Activated T-cell treated with anti-CD3 and anti-CD28 coated beads for 1 hour (primary cell): Measurements from ENCODE around the gene TRMT2A.
"Not testable (repeated sequence)": the region's sequence is repeated elsewhere in the genome, so short reads cannot be mapped to it uniquely, and the experiment has no call there.

Source experiments
- DNase-seq: peaks from one replicate; pipeline ENCODE4 v3.0.0-alpha.2; 2020; ENCODE audit warnings: low read depth

The TRMT2A gene, protein sequence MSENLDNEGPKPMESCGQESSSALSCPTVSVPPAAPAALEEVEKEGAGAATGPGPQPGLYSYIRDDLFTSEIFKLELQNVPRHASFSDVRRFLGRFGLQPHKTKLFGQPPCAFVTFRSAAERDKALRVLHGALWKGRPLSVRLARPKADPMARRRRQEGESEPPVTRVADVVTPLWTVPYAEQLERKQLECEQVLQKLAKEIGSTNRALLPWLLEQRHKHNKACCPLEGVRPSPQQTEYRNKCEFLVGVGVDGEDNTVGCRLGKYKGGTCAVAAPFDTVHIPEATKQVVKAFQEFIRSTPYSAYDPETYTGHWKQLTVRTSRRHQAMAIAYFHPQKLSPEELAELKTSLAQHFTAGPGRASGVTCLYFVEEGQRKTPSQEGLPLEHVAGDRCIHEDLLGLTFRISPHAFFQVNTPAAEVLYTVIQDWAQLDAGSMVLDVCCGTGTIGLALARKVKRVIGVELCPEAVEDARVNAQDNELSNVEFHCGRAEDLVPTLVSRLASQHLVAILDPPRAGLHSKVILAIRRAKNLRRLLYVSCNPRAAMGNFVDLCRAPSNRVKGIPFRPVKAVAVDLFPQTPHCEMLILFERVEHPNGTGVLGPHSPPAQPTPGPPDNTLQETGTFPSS

DNA sequence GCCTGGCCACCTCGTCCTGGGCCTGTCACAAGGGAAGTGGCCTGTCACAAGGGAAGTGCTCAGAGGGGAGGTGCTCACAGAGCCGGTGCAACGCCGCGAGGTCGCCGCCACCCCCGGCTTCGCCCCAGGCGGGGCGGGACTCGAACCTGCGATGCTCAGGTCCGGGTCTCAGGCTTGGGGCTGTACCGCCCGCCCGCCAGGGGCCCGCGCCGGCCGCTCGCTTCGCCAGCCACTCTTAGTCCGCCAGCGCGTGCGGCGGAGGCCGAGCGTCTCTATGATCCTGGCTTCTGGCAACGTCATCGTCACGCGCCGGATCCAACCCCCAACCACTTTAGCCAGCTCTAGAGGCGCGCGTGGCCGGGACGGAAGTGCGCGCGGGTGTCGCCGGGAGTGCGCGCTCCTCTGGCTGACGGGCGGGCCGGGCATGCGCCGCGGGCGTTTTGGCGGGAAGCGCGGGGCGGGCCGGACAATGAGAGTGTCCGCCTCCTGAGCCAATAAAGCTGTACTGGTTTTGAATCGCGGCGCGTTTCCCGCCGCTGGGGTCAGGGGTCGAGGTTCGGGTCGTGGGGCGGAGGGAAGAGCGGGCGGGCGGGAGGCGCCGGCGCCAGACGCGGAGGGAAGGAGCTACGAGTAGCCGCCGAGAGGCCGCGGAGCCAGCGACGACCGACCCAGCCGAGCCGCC lies at the start of gene TRMT2A:
Gene TRMT2A (minus strand): TSS at position 276 of the 682 bp plus-strand sequence. CDS start 320 bp downstream, outside the sequence.
- peak; percentile 91 for DNase-seq

DNA sequence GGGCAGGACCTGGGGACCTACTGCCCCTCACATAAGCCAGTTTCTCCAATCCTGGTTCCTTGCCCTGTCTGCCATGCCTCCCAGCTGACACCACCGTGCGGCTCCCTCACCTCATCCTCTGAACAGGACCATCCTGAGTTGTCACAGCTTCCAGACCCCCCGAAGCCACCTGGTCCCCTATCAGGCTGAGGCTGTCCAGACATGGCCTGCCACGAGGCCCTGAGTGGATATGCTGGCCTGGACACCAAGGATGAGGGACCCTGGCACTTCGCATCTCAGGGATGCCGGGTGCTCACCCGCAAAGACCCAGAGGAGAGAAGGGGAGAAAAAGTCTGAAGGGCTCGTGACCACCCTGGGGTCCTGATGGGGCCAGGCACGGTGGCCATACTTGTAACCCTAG lies 49.7 kb upstream of the TRMT2A start:
- DNase-seq: no peak

DNA sequence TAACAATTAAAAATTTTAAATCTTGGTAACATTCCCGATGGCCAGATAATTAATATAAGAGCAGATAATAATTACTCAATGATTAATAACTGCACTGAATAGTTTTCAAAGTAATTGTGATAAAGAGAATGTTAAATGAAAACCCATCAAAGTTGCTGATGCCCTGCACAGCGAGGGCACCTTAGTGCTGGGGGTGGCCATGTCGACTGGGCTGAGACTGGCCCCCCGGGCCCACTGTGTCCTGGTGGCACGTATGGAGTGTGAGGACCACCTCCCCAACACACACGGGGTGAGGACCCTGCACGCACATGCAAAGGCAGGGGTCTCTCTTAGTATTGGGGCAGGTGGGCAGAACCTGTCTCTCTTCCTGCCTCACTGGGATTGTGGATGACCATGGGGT lies 48.9 kb upstream of the TRMT2A start:
- no peak for DNase-seq

DNA sequence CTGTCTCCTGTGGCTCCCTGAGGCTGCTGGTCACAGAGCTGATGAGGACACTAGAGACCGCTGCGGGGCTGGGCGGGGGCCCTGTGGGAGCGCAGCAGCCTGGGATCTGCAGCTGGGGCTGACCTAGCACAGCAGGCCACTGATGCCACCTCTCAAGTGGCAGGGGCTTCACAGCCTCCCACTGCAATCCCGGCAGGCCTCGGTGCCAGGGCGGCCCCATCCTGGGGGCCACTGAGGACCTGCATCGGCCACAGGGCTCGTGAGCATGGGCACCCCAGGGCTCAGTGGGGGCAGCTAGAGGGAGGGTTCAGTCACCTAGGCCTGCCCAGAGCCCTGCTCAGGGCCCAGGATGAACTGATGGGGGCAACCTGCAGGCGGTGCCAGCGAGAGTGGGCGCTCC lies 48.4 kb upstream of the TRMT2A start:
- DNase-seq: no peak

DNA sequence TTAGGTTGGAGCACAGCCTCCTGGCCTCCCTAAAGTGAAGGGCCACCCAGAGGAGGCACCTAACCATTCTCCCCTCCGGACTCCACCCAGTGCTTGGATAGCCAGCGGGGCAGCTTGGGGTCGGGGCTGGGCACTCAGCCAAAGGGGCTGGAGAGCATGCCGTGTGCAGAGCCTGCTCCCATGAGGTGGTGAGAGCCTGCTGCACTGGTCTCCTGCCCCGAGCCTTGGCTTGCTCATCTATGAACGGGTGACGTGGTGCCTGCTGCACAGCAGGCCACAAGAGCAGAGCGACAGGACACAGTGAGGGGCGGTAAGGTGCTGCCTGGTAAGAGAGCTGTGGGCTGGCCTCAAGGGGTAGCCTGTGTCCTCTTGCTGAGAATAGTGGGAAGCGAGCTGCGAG lies 47.8 kb upstream of the TRMT2A start:
- DNase-seq: no peak

DNA sequence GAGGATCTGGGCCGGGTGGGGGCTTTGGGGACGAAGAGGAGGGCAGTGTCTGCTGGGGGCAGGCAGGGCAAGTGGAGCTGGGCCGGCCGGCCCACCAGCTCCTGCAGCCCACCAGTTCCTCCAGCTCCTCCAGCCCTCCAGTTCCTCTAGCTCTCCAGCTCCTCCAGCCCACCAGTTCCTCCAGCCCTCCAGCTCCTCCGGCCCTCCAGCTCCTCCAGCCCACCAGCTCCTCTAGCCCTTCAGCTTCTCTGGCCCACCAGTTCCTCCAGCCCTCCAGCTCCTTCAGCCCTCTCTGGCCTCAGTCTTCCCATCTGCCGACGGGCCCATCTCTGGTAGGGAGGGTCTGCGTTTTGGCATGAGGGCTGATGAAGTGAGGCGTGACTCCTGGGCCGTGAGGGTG lies 43.0 kb upstream of the TRMT2A start:
- no peak for DNase-seq

DNA sequence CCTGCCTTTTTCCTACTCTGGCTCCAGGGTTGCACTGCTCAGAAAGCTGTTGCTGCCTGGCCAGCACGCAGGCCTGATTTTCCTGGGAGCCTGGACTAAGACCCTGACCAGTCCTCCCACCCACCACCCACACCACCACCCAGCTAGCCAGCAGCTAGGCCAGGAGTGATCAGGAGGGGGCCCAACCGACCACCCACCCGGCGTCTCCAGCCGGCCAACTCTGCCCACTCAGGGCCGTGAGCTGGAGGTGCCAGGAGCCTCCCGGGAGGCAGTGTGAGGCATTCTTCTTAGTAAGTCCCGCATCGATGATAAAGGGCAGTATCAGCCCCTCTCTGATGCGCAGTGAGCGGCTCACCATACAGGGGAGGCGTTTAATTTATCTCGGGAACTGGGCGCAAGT lies 42.5 kb upstream of the TRMT2A start:
- DNase-seq: not testable (repeated sequence)

DNA sequence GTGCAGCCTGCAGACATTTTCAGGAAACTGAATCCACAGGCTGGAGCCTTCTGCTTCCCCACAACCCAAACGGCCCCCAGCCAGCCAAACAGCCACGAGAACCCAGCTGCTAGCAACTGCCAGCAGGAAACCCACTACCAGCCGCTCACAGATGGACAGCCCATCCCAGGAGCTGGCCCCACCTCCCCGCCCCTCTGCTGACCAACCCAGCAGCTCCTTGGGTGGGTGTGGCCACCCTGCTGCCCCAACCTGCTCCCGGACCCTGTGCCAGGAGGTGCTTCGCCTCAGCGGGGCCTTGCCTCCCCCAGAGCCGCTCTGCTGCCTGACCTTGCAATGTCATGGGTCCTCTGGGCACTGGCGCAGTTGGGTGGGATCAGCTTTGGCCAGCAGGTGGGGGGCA lies 42.0 kb upstream of the TRMT2A start:
- no peak for DNase-seq

DNA sequence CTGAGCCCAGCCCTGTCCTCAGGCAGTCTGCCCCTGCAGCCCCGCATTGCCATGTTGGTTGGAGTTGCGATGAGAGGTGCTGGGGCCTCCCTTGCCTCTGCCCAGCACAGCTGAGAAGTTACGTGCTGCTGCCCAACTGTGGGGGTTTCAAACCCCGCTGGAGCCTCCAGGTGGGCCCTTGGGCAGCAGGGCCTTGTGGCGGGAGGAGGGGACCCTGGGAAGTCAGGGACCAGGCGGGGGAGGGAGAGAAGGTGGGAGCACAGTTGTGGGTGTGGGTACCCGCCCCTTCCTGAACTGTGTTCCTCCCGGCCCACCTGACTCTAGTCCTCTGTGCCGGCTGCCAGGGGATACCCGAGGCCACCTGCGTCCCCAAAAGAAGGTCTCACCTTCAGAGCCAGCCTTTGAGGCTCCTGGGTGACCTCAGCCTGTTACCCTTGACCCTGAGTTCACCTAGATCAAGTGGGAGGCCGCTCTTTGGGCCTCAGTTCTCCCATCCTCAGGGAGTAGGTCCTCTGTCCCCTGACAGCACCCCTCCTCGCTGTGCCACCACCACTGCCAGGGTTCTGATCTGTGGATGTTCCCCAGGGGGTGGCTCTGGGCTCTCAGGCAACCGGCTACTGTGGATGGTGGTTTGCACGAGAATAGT lies 41.5 kb upstream of the TRMT2A start:
- no peak for DNase-seq

DNA sequence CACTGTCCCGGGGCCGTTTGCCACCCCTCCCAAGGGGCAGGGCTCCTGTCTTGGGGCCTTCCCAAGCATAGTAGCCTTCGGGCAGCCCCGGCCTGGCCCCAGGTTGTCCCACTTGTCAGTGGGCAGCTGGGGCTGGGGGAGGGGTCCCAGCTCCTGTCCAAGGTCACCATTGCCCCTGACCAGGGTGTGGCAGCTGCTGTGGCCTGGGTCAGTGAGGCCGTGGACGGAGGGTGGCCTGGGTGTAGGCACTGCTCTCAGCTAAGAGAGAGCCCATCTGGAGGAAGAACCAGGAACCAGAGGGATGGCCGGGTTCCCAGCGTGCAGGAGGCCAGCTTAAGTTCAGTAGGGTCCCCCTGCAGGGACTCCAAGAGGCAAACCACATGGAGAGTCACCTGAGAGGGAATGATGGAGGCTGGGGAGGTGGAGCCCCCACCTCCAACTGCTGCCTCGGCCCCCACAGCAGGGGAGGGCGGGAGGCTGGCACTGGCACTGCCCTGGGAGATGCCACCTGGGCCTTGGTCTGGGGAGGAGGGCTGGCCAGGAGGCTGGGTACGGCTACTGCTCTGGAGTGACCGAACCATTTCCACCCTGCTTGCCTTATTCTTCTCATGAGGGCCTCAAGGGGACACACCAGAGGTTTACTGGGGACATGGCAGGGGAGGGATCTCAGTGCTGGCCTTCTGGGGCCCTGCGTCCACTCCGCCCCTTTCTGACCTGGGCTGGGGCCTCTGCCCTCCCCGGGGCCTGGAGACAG lies 40.6 kb upstream of the TRMT2A start:
- no peak for DNase-seq

DNA sequence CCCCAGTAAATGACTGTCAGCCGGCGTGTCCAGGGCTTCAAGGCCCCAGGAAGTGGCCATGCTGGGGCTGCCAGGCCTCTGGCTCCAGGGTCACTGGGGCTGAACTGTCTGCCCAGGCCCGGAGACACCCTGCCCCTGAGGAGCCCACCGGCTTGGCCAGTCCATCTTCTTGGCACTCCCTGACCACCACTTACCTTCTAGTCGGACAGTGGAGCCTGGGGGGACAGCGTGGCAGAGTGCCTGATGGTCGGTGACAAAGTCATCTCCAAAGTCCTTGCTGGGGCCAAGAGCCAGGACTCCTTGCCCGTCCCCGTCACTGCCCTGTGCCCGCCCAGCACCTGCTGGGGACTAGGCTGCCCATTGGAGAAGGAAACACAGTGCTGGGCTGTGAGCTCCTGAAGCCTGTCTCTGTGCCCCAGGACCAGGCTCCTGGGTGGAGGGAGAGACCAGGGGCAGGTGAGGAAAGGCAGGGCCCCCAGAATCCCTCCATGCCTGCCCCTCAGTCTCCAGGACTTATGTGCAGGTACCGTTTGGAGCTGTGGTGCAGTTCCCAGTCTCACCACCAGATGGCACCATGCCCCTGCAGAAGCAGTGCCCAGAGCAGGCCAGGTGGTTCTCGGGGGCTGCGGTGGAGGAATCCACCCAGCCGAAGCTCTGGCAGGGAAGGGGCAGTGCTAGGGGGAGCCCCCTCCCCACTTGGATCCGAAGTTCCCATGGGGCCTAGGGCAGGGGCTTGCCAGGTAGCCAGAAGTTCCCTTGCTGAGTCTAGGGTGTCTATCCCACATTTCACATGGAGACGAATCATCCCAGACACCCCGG lies 39.8 kb upstream of the TRMT2A start:
- DNase-seq: peak; percentile 90

DNA sequence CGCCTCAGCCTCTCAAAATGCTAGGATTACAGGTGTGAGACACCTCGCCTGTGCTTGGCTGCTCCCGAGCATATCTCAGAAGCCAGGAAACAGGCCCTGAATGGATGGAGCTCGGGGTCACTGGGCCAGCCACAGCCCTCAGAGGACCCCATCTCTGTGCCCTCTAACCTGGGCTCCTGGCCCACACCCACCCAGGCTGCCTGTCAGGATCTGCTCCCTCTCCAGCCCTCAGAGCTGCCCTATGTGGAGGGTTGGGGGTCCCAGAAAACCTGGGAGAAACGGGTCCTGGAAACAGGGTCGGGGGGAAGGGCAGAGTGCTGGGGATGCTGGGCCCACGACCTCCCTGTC lies 39.0 kb upstream of the TRMT2A start:
- no peak for DNase-seq

DNA sequence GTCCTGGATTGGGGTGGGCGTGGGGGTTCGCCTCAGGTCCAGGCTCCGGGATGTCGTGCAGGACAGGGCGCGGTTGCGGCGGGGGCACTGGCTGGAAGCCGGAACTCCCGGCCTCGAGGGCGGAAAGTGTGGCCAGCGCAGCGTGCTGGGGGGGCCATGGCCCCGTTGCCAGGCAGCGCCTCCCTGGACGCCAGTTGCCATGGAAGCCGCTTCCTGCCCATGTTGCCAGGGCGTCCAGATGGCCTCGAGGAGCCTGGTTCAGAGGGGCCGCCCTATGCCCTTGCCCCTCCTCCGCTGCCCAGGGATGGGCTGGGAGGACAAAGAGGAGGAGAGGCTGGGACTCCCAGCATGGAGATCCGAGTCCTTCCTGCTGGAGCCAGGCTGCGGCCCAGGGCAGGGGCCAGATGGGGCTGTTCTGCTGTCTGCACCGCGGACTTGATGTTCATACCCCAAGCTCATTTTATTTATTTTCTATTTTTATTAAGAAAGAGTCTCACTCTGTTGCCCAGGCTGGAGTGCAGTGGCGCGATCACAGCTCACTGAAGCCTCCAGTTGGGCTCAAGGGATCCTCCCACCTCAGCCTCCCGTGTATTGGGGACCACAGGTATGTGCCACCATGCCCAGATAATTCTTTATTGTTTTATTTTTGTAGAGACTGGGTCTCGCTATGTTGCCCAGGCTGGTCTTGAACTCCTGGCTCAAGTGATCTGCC lies 38.5 kb upstream of the TRMT2A start:
- DNase-seq: no peak

DNA sequence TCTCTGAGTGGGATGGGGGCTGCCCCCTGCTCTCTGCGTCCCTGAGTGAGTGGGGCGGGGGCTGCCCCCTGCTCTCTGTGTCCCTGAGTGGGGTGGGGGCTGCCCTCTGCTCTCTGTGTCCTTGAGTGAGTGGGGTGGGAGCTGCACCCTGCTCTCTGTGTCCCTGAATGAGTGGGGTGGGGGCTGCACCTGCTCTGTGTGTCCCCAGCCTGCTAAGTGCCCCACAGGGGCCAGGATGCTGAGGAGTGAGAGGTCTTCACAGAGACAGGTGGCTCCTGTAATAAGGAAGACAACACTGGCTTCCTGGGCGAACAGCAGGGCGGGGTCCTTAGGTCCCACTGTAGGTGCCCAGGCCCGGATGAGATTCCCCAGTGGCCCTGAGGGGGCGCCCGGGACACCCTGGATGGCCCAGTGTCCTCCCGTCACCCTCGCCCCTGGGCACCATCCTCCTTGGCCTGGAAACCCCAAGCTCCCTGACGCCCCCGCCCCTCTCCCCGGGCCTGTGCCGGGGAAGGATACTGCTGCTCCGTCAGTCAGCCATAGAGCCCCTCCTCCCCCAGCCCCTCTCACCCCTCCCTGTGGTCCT lies 37.7 kb upstream of the TRMT2A start:
- no peak for DNase-seq

DNA sequence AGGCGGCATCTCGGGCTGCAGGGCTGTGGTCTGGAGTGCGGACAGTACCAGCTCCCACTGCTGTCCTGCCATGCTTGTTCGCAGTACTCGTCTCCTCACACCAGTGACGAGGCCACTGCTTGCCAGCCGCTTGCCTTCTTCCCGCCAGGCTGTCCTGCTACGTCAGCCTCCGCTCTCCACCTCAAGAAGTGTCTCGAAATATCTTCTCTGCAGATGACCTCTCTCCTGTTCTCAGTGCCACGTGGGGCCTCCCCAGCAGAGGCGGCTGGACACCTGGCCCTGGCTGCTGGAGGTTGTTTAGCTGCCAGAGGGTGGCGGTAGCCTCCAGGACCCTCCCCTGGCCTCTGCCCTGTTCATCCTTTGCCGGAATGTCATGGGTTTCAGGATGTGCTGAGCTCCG lies 36.9 kb upstream of the TRMT2A start:
- DNase-seq: no peak

DNA sequence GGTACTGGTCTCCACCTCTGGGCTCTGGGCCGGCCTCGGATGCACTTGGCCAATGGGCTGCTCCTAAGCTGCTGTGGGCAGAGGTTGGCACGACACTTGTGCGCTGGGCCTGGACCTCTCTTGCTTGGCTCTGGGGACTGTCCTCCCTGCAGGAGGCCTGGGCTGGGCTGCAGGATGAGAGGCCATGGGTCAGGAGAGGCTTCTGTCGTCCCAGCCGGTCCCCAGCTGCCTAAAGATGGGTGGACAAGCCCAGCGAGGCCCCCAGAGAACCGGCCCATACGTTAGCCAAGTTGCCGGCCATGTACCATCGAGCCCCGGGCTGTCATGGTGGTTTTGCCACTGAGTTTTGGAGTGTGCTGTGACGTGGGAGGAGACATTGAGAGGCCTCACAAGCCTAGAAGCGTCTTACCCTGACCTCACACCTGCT lies 35.5 kb upstream of the TRMT2A start:
- no peak for DNase-seq

DNA sequence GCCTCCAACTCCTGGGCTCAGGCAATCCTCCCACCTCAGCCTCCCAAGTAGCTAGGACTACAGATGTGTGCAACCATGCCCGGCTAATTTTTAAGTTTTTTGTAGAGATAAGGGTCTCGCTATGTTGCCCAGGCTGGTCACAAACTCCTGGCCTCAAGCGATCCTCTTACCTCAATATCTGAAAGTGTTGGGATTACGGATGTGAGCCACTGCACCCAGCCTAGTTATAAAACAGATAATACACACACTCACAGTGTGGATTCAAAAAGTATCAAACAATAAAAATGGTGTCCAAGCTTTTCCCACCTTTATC lies 34.2 kb upstream of the TRMT2A start:
- no peak for DNase-seq

DNA sequence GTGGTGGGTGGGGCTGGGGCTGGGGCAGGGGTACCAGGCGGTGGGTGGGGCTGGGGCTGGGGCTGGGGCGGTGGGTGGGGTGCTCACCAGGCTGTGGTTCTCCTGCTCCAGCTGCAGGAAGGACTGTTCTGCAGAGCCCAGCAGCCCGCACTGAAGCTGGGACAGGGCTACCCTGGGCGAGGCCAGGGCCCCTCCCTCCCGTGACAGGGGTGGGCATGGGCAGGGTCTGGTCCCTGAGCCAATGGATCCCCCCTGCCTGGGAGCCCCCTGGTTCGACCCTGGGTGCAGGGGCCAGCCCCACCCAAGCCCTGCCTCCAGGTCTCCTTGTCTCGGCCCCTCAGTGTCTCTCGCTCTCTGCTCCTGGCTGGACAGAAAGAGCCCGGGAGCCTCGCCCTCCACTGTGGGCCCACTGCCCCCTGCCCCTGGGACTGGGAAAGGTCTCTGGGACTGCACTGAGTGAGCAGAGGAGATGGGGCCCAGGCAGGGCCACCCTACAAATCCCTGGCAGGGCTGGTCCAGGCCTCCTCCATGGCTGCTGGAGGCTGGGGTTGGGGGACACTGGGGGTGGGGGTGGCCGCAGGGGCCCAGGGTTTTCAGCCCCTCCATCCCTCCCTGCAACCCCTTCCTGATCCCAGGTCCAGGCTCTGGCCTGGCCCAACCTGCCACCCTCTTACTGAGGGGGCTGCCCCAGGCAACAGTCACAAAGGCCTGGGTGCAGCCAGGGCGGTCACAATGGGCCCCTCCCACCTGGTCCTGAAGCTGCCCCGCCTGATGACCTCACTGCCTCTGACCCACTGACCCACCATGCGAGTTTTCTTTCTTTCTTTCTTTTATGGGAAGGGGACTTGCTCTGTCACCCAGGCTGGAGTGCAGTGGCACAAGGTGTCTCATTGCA lies 33.6 kb upstream of the TRMT2A start, which contains the start of gene CCDC188:
Gene CCDC188 (minus strand): TSS at position 675 of the 895 bp plus-strand sequence. CDS start 69 bp downstream, at position 606.
- no peak for DNase-seq
